ENCODE measurements around the gene TIMM22.
A peak's percentile ranks its signal among the peaks of the same experiment; 100 is the strongest.

Gene TIMM22

DNA sequence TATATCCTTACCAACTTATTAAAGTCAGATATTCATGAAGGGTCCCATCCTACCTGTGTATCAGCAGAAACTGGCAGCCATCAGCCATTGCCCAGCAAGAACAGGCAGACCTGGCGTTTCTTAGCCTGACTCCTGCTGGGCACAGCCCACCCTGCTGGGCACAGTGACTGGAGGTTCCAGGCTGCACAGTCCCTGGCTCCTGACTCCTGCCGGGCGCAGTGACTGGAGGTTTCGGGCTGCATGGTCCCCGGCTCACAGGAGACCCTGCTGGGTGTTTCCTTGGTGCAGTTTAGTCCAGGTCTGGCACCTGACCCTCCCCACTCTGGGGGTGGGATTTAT is 6.7 kb downstream of the TIMM22 start:
- DNase-seq = no peak

DNA sequence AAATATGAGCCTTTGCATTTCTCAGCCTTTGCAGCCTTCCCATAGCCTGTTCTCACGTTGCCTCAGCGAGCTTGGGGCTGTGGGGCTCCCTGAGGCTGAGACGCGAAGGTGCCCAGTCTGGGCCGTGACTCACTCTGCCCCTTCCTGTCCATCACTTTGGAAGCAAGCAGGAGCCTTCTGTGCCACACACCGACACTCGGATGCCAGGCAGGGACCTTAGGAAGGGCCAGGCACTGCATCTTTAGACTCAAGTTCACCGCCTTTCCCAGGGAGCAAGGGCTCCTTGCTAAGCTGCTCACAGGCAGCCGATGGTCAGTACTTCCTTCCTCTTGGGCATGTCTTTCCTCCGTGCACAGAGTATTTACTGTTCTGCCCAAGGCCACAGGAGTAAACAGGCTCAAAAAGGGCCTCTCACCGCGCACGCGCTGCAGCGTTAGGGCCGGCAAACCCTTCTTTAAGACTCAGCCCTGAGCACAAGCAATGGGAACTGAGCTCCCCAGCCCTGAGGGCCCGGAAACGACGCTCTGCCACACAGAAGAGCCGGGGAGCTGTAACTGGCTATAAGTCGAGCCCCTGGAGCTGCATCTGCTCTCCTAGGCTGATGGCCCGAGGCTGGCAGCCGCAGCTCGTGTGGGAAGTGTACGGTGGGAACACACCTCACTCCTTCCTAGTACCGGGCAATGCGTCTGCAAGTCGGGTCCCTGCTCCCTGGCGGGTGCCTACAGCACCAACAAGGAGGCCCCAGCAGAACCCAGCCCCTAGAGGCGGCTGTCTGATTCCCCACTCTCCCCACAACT is 7.2 kb downstream of the TIMM22 start:
- DNase-seq = no peak

DNA sequence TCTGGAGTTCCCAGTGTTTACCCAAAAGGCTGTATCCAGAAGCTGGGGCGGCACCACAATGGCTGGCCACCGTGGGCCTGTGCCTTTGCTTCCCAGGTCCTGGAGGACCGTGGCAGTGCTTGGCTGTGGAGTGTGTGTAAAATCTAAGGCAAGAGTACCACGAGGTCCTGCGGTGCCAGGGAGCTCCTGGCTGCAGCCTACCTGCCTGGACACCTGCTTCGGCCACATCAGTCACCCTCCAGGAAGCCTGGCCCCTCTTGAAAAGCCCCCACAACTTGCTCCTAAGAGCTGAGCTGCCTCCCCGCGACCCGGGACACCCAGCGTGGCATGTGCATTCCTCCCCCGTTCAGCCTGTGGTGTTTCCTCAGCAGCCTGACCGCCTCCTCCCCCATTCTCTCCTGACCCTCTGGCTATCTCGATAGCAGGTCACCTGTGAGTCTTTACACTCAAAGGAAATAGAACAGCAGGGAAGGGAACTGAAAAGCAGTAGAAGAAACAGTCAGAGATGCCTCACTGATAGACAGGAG is 7.9 kb downstream of the TIMM22 start:
- no peak for DNase-seq

DNA sequence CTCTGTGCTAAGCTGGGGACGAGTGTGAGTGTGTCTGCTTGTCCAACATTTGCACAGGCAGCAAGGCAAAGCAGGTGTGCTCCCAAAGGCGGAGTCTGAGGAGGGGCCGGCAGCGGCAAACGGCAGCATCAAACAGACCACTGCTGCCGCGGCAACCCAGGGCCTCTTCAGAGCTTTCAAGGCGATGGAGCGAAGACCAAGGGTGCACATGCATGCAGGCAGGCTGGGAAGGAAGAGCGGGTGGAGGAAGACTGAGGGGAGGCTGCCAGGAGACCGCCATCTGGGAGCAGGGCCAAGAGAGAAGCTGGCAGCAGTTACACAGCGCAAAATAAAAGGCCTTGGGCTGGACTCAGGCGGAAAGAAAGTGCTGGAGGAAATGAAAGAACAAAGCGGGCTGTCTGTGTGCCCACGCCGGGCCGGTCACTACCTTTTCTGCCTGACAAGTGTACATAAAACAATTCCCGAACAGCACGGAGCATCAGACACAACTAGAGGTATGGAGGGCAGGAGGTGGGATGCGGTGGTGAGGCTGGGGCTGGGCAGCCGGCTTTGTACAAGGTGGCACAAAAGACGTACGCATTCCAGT is 8.5 kb downstream of the TIMM22 start:
- peak; percentile 32 for DNase-seq

DNA sequence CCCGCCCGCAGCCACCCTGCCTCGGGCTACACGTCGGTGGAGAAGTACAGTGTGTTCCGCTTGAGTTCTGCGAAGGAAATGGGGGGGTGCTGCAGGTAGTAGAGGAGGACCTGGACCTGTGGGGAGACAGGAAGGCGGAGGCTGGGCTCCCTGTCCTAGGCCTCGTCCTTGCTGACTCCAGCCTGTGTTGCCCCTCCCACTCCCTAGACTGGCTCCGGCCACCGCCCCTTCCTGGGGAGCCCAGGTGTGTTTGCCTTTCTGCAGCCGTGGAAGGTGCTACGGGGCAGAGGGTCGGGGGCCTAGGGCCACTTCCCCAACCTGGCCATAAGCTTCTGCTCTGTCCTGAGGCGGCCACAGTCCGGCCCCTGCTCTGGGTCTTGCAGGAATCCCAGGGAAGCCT is 9.1 kb downstream of the TIMM22 start:
- DNase-seq = peak; percentile 32

DNA sequence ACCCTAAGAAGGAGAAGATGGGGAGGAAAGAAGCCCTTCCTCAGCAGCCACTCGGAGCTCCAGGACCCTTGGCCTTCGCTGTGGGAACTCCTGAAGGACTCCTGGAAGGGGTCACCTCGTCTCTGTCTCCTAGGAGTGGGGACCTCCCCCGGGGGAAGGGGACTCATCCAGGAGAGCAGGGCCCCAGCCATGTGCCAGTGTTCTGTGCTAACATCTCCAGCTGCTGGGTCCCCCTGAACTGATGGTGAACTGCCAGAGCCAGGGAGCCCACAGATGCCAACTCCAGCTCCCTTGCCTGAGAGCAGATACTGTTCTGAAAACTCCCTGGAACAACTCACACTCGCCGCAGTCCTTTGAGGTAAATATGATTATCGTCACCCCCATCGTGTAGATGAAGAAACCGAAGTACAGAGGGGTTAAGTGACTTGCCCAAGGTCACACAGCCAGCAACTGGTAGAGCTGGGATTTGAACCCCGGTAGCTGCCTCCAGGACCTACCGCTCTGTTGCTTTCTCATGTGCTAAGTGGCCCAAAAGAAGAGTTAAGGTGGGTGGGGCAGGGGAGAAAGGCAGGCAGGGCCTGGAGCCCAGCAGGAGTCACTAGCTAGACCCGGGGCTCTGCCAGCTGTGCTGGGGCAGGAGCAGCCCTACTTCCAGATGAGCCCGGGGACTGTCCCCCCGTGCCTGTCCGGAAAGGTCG is 10.5 kb downstream of the TIMM22 start:
- no peak for DNase-seq

DNA sequence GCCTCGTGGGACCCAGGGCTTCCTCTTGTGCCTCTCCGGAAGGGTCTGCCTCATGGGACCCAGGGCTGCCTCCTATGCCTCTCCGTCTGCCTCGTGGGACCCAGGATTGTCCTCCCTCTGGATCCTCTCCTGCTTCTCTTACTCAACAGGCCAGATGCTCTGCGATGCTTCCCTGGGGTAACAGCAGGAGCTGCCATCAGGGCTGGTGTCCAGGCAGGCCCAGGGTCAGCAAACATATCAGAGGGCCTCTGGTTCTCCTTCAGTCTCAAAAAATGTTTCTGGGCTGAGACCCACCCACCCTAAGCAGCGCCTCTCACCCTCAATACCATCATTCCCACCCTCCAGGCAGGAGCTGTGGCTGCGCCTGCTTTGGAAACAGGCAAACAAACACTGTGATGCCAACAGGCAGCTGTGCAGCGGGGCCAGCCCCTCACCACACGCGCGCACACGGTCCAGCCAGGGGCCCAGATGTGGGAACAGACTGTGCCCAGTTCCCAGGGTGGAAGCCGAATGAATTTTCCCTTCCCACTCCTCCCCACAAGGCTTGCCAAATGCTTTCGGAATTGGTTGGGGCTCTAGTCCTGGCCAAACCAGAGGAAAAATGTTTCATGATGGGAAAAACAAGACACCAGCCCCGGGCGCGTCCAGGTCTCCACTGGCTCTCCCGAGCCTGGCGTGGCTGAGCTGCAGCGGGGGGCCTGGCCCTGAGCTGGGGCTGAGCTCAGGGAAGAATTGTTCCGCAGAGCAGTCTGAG is 11.3 kb downstream of the TIMM22 start:
- DNase-seq = no peak

DNA sequence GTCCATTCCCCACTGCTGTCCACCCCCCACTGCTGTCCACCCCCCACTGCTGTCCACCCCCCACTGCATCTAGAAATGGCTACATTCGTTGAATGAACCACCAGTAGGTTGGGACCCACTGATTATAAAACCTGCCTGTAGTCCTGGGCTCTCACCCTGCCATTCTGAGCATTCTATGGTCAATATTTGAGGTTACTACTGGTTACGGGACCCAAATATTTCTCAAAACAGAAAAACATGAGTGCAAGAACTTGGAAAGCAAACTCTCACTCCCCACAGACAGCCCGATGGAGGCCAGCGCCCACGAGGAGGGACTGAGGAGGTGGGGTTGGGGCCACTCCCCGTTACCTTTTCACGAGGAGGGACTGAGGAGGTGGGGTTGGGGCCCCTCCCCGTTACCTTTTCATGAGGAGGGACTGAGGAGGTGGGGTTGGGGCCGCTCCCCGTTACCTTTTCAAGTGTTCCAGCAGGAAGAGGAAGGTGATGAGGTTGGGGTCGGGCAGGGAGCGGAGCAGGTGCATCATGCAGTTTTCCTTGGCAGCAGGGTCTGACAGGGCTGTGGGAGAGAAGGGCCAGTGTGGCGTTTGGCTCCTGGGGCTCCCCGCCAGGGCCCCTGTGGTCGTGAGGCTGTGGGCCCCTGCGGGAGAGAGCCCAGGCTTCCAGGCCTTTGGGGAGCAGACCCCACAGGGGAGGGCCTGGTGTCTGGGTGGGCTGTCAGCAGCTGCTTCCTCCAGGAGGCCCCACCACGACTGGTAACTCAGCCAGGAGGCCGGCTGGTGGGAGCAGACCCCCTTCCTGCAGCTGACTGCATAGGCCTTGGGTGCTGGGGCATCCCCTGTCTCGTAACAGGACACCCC is 12.5 kb downstream of the TIMM22 start:
- DNase-seq = no peak

DNA sequence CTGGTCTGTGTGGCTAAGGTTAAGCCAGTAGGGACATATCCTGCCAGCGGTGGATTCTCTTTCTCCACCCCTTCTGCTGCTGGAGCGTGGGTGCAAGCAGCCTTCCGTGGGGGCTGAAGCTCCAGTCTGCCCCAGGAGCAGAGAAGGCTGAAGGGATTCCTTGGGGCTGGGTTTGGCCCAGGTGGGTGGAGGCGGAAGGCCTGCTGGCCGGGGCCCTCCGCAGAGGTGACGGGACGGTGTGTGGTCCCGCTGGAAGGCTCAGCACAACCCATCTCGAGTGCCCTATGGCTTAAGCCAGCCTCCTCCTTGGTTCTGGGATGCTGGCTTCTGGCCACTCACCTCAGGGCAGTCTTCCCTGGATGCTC is 13.1 kb downstream of the TIMM22 start:
- no peak for DNase-seq

DNA sequence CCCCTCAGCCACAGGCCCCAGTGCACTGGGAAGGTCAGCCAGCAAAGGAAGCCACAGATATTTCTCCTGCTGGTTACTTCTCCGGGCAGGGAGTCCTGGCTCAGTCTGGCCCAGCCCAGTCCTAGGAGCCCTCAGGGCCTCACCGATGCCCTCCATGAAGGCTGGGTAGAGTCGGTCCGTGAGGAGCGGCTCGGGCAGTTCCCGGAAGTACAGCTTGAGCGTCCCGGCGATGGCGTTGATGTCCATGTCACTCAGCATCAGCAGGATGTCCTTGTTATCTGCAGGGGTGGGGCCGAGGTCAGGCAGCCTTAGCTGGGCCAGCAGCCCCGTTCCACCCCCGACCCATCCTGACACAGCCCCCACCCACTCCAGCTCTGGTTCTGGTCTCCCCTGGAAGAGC is 13.7 kb downstream of the TIMM22 start:
- no peak for DNase-seq

DNA sequence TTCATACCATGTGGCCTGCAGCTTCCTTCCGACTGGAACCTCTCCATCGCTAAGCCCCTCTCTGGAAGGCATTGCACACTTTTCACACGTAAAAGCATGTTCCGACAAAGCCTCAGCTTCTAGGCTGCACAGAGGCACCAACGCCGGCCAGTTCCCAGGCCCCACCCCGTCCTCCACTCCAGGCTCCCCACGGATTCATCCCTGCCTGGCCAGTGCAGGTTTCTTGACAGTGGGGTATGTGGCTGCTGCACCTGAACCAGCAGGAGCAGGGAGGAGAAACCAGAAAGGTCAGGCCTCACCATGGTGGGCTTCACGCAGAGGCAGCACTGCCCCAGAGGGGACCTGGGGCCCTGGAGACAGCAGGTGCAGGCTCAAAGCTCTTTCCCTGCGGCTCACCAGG is 14.2 kb downstream of the TIMM22 start:
- DNase-seq = no peak

DNA sequence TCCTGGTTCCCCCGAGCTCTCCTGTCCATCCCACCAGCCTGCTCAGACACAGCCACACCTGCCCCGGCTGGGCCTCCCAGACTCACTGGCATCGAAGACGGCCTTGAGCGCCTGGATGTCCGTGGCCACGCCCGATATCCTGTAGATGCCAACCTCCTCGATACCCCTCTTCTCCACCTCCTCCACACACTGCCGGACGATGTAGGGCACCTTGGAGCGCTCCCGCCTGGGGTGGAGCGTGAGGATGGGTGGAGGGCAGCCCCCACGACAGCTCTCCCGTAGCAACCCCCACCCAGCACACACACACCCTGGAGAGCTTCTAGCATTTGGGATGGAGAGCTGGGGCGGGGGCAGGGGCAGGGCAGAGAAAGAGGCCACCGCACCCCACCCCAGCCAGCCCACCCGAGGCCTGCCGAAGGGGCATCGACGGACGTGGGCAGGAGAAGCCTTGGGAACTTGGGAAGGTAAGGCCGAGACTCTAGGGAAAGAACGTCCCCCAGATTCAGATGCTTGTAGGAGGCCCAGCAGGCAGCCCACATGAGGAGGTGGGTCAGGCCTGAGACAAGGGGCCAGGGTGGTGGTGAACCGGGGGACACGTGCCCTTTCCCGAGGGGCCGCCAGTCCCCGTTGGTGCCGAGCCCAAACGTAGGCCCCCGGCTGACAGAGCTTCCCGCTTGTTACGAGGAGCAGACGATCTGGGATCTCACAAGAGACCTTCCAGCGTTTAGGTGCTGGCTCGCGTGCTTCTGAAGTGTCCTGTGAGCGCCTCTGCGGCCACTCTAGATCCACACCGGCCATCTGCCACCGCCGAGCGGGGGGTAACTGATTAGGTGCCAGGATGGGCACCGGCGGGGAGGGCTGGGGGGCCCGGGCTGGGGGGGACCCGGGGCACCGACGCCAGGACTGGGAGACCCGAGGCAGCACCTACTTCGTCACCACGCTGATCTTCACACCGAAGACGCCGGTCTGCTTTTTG is 15.1 kb downstream of the TIMM22 start:
- DNase-seq = no peak

DNA sequence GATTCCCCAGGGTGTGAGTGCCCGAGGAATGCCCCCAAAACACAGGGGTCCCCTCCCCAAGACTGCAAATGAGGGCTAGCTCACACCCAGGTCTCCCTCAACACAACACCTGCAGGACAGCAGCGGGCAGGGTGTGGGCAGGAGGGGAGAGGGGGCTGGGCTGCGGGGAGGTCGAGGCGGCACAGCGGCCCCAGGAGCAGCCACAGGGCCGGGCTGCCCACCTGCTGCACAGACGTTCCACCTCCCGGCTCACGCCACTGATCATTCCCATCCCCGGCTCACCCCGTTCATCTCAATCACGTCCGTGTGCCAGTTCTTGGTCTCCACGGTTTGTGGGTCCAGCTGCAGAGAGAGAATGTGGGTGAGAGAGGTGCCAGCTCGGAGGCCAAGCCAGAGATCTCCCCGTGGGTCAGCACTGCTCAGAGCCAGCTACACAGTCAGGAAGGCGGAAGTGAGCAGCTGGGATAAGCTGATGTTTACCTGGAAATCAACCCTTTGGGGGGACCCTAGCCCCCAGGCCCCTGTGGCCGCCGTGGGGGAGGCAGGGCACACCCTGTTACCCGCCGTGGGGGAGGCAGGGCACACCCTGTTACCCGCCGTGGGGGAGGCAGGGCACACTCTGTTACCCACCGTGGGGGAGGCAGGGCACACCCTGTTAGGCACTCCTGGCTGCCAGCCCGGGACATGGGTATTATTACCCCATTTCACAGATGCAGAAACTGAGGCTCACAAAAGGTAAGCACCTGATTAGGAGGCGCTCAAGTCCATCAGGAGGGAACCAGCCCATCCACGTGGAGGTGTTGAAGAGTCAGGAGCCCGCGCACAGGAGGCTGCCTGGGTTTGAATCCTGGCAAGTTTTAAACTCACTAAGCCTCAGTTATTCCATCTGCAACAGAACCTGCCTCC is 16.1 kb downstream of the TIMM22 start:
- no peak for DNase-seq

DNA sequence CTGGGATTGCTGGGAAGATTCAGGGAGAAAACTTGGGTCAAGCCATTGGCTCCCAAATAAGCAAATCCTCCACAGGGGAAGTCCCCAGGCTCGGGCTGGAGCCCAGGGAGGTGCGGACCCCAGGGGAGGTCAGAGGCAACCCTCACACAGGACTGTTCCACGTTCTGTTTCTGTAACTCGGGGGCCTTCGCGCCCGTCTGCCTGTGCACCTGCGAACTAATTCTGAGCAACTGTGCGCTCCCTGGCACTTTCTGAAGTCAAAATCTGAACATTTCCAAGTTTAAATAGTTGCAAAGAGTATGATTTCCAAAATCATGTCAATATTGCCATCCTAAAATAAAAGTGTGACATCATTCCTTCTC is 16.8 kb downstream of the TIMM22 start:
- no peak for DNase-seq

DNA sequence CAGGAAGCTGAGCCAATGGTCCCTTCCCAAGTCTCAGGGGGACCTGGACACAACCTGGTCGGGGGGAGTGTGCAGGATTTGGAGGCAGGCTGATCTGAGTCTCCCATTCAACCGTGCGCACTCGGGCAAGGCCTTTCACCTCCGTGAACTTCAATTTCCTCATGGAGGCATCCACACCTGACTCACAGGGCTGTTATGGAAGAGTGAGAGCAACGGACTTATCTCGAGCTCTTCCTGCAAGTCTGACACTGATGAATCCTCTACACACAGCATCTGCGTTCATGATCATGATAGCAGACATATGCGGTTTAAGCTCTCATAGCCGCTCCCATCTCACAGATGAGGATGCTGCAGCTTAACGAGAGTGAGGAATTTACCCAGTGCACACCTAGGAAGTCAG is 21.6 kb downstream of the TIMM22 start:
- no peak for DNase-seq

DNA sequence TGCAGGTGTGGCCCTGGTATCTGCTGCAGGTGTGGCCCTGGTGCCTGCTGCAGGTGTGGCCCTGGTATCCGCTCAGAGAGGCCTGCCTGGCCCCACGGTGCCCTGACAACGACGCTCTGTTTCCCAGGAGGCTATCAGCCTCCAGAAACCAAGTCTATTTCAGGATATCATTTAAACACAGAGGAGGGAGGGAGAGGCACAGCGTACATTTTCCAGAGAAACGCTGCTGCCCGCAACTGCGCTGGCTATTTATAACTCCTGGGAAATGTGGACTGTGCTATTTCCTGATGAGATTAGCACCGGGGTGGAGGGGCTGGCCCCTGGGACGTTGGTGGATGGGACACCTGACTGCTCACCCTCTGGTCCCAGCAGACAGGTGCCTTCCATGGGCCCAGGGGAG is 22.5 kb downstream of the TIMM22 start:
- DNase-seq = no peak

DNA sequence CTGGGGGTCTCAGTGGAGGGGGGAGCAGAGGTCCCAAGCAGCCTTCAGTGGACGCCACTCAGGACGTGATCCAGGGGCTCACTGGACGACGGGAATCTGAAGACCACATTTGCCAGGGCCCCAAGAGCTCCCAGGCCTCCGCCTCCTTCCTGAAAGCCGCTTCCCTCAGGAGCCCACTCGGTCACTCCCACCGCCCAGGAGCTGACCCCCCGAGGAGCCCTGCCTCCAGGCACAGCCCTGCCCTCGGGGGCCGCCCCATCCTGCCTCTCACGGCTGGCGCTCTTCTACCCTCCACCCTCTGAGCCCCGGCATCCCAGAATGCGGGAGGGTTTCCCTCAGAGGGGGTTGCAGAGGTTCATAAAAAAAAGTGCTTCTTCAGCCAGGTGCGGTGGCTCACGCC is 24.2 kb downstream of the TIMM22 start:
- DNase-seq = no peak

DNA sequence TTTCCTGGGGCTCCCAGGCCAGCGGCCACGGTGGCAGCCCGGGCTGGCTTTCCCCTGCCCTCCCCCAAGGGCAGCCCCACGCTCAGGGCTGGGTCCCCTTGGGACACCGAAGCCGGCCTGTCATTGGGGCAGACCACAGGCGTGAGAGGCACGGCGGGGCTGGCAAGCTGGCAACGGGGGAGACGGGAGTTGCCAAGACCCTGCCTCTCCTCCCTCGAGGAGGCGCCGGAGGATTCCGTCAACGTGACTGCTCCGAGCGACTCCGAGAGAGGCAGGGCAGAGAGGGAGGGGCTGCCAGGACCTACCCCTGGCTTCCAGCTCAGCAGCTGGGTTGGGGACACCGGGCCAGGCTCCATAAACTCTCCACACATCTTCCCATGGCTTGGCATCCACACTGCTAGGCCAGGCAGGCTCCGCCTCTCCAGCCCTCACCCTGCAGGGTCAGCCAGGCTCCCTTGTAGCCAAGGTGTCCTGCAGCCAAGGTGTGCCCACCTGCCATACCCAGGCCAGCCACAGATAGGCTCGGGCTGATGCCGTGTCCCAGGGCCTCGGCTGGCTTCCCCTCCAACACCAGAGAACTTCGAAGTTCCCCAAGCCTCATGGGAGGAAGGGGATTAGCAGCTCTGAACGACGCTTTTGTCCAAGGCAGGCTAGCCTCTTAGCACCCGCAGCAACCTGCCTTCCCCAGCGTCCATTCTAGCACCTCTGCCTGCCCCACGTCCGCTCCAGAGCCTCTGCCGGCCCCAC is 25.5 kb downstream of the TIMM22 start:
- DNase-seq = no peak

DNA sequence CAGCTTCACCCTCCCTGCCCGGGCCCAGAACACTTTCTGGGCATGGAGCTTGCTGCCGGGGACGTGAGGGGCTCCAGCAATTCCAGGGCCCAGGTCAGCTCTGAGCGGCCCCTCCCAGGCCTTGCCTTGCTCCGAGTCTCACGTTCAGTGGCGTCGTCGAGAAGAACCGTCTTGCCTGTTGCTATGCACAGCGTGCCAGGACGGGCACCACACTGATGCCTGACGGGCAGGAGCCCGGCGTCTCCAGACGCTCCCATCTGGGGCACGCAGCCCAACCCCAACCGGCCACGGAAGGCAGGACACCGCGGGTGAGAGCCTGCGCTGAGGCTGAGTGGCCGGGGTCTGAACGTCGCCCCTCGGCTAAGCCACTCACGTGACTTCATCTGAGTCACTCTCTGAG is 27.1 kb downstream of the TIMM22 start:
- DNase-seq = no peak
